ACC112 (cell line): ENCODE measurements around the gene CEP170.
"Not testable (repeated sequence)": the region's sequence is repeated elsewhere in the genome, so short reads cannot be mapped to it uniquely, and the experiment has no call there.

Source experiments
- H2AFZ ChIP-seq: fragments of 200-600 bp; sonication (generic); one replicate; pipeline ENCODE4 v1.6.0; 2017; ENCODE audit warnings: antibody characterized with exemption, low read length; ENCODE audit not compliant: unreplicated experiment
- H3K27ac ChIP-seq: fragments of 200-600 bp; sonication (generic); 2 replicates; pipeline ENCODE4 v1.5.1; 2014; ENCODE audit warnings: low read depth, mild to moderate bottlenecking, antibody characterized with exemption, low read length, moderate library complexity
- H3K27me3 ChIP-seq: fragments of 200-600 bp; sonication (generic); 2 replicates; pipeline ENCODE4 v1.6.1; 2014; ENCODE audit warnings: mild to moderate bottlenecking, antibody characterized with exemption, low read length, moderate library complexity, mixed read lengths; ENCODE audit not compliant: insufficient read depth
- H3K36me3 ChIP-seq: fragments of 200-600 bp; sonication (generic); 2 replicates; pipeline ENCODE4 v1.6.1; 2016; ENCODE audit warnings: mild to moderate bottlenecking, antibody characterized with exemption, low read length, moderate library complexity, mixed read lengths; ENCODE audit not compliant: insufficient read depth
- H3K4me1 ChIP-seq: fragments of 200-600 bp; sonication (generic); one replicate; pipeline ENCODE4 v1.6.1; 2016; ENCODE audit warnings: low read length, mixed read lengths; ENCODE audit not compliant: insufficient read depth, unreplicated experiment, control insufficient read depth
- H3K4me3 ChIP-seq: fragments of 200-600 bp; sonication (generic); 2 replicates; pipeline ENCODE4 v1.5.1; 2014; ENCODE audit warnings: mild to moderate bottlenecking, low read depth, low read length
- H3K79me2 ChIP-seq: fragments of 200-600 bp; sonication (generic); one replicate; pipeline ENCODE4 v1.6.0; 2016; ENCODE audit warnings: low read length; ENCODE audit not compliant: control insufficient read depth, unreplicated experiment, insufficient read depth

CEP170 gene

GRCh38 chr1:243213045-243213787, 41.9 kb downstream of the CEP170 start:
- H3K4me1 ChIP-seq = peaks cover 22% of the 10 kb centered on the region
- H2AFZ ChIP-seq = no peak overlapping the region
- H3K36me3 ChIP-seq = peaks cover 6% of the 10 kb centered on the region
- H3K79me2 ChIP-seq = peaks cover 41% of the 10 kb centered on the region
- peak overlapping the region; percentile 96 for H3K27ac ChIP-seq
- H3K27me3 ChIP-seq = no peaks in the 10 kb centered on the region
- peak overlapping the region; percentile 58 for H3K4me3 ChIP-seq

GRCh38 chr1:243211984-243212383, 43.1 kb downstream of the CEP170 start:
- Histone ChIP-seq H3K4me1 (peaks cover 22% of the 10 kb centered on the region), H3K79me2 (peaks cover 29% of the 10 kb centered on the region), H3K27ac (peak overlapping the region; percentile 96; the same call in 1 of the 2 replicates)
- H3K4me3 ChIP-seq, H3K36me3 ChIP-seq, H2AFZ ChIP-seq, H3K27me3 ChIP-seq: not testable (repeated sequence)

- not testable (repeated sequence) for H3K36me3 ChIP-seq, H2AFZ ChIP-seq, H3K4me3 ChIP-seq, H3K4me1 ChIP-seq, H3K27me3 ChIP-seq
- H3K27ac ChIP-seq = peak overlapping the region; percentile 66
- H3K79me2 ChIP-seq = peaks cover 11% of the 10 kb centered on the region
Measured at GRCh38 chr1:243205026-243205501, 50.0 kb downstream of the CEP170 start.

GRCh38 chr1:243204336-243204735, 50.7 kb downstream of the CEP170 start:
- Histone ChIP-seq H3K27ac (peak overlapping the region; percentile 26; the same call in 1 of the 2 replicates), H3K79me2 (peaks cover 11% of the 10 kb centered on the region)
- H3K4me3 ChIP-seq, H3K27me3 ChIP-seq, H3K36me3 ChIP-seq, H3K4me1 ChIP-seq, H2AFZ ChIP-seq: not testable (repeated sequence)

GRCh38 chr1:243203196-243203595, 51.9 kb downstream of the CEP170 start:
- not testable (repeated sequence) for H3K27ac ChIP-seq, H2AFZ ChIP-seq, H3K36me3 ChIP-seq, H3K4me3 ChIP-seq, H3K27me3 ChIP-seq, H3K4me1 ChIP-seq
- peaks cover 11% of the 10 kb centered on the region for H3K79me2 ChIP-seq

- not testable (repeated sequence) for H2AFZ ChIP-seq, H3K79me2 ChIP-seq, H3K4me3 ChIP-seq, H3K4me1 ChIP-seq, H3K27ac ChIP-seq, H3K27me3 ChIP-seq, H3K36me3 ChIP-seq
Measured at GRCh38 chr1:243201316-243201715, 53.8 kb downstream of the CEP170 start.

GRCh38 chr1:243197524-243197923, 57.6 kb downstream of the CEP170 start:
- H2AFZ ChIP-seq, H3K4me3 ChIP-seq, H3K4me1 ChIP-seq, H3K27me3 ChIP-seq, H3K36me3 ChIP-seq, H3K79me2 ChIP-seq, H3K27ac ChIP-seq: not testable (repeated sequence)

GRCh38 chr1:243193330-243193729, 61.8 kb downstream of the CEP170 start:
- H3K79me2 ChIP-seq, H3K36me3 ChIP-seq, H3K27ac ChIP-seq, H3K4me1 ChIP-seq, H3K4me3 ChIP-seq, H2AFZ ChIP-seq, H3K27me3 ChIP-seq: not testable (repeated sequence)

GRCh38 chr1:243186201-243186995, 68.7 kb downstream of the CEP170 start:
- not testable (repeated sequence) for H2AFZ ChIP-seq, H3K4me1 ChIP-seq, H3K27ac ChIP-seq, H3K79me2 ChIP-seq, H3K27me3 ChIP-seq, H3K4me3 ChIP-seq
- H3K36me3 ChIP-seq = peaks cover 11% of the 10 kb centered on the region; the same call in 1 of the 2 replicates

- H3K27me3 ChIP-seq, H3K4me3 ChIP-seq, H3K4me1 ChIP-seq, H3K27ac ChIP-seq, H2AFZ ChIP-seq, H3K79me2 ChIP-seq: not testable (repeated sequence)
- H3K36me3 ChIP-seq = peaks cover 11% of the 10 kb centered on the region; the same call in 1 of the 2 replicates
Measured at GRCh38 chr1:243184787-243185186, 70.3 kb downstream of the CEP170 start.

GRCh38 chr1:243183661-243184060, 71.4 kb downstream of the CEP170 start:
- H3K4me3 ChIP-seq, H3K4me1 ChIP-seq, H3K27me3 ChIP-seq, H3K79me2 ChIP-seq, H3K27ac ChIP-seq, H2AFZ ChIP-seq: not testable (repeated sequence)
- peaks cover 11% of the 10 kb centered on the region; the same call in 1 of the 2 replicates for H3K36me3 ChIP-seq
